Urinary bladder (tissue), 4 donors: Measurements from ENCODE around the gene LAYN. TPM values are rescaled to one million over a fixed set of nuclear protein-coding genes. Genes with fewer than 3 reads are reported as not detected.

Experiments used
- DNase-seq: peaks from one replicate; pipeline ENCODE4 v3.0.0-alpha.2; 2015; ENCODE audit errors: extremely low spot score
- H3K27ac ChIP-seq: one replicate; pipeline ENCODE4 v1.5.1; 2013; ENCODE audit warnings: low read depth, mild to moderate bottlenecking, moderate library complexity
- H3K36me3 ChIP-seq: one replicate; pipeline ENCODE4 v1.6.1; 2013; ENCODE audit warnings: mild to moderate bottlenecking, moderate library complexity; ENCODE audit not compliant: insufficient read depth
- H3K4me1 ChIP-seq: one replicate; pipeline ENCODE4 v1.6.1; 2013; ENCODE audit warnings: mild to moderate bottlenecking, moderate library complexity; ENCODE audit not compliant: insufficient read depth
- H3K4me3 ChIP-seq: one replicate; pipeline ENCODE4 v1.5.1; 2013; ENCODE audit warnings: low read depth, low read length
- WGBS: extraction: QIAGEN DNeasy Blood & Tissue Kit; methylation state at CpG from one replicate; pipeline ENCODE4 v1.1.7; 2013; 5-methylcytosine and 5-hydroxymethylcytosine counted together
- polyA plus RNA-seq: library from polyadenylated mRNA; stranded (reverse); fragments of 200-250 nt; gene quantifications from one replicate; pipeline ENCODE4 v1.2.3, GENCODE V29; 2013
- total RNA-seq: library from RNA; depleted of rRNA; stranded (reverse); fragments of >200 nt; gene quantifications from one replicate; pipeline ENCODE4 v1.2.3, GENCODE V29; 2014
- donor health status: healthy with polysubstance abuse.
- donor health status: healthy.

The LAYN gene
- total and polyA plus RNA-seq, 2 donors: 13.0 to 19.2 TPM

DNA sequence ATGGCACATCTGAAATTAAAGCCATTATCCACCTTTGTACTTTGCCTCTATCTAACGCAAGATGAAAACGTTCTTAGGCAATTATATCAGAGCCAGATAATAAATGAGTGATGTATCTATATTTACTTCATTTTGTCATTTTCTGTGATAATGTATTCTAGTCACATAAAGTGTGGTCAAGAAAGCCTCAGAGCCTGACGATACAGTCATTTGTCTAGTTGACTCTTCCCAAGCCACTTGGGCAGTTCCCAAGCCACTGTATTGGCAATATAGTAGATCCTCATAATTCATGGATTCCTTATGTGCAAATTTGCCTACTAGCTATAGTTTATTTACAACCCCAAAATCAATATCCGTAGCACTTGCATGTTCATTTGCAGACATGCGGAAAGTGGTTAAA lies 18.1 kb upstream of the LAYN start:
- Histone ChIP-seq H3K36me3 (no peaks in the 10 kb centered on the region), H3K27ac (no peak overlapping the region), H3K4me3 (no peak overlapping the region), H3K4me1 (no peaks in the 10 kb centered on the region)
- WGBS: 88% methylated on average over 5 of the region's 5 CpGs
- DNase-seq: no peak

DNA sequence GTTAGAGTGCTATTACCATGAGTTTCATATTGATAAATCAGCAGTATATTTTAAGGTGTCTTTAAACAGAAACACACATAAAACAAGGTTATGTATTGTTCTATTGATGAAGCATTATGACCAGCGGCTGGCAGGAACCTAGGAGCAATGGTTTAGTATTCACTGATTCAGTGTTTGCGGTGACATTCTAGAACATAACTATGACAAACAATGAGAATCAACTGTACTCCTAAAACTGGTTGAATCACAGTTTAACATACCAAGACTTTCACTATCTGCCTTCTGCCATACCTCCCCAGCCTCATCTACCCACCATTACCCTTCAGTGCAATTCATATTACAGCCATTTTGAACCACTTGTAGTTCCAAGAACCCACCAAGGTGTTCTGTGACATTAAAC lies 17.2 kb upstream of the LAYN start:
- DNase-seq: no peak
- no peak overlapping the region for H3K27ac ChIP-seq
- 98% methylated on average over 2 of the region's 2 CpGs for WGBS
- H3K36me3 ChIP-seq: no peaks in the 10 kb centered on the region
- H3K4me3 ChIP-seq: no peak overlapping the region
- no peaks in the 10 kb centered on the region for H3K4me1 ChIP-seq

DNA sequence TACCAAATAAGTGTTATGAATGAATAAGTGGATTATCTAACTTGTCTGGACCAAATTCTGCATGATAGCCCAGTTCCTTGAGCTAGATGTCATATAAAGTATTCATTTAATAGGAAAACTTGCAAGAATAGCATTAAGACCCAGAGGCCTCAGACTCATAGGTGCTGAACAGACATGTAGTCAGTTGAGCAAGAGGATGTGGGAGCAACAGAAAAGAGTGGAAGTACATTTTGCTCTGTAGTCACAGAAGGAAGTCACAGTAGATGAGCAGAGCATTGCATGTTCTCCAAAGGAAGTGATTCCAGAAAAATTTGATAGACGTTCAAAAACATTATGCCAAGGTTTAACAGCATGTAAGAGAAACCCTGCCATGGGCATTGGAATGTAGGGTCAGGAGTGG lies 16.5 kb upstream of the LAYN start:
- no peak for DNase-seq
- WGBS: 72% methylated on average over 1 of the region's 1 CpG
- Histone ChIP-seq H3K4me1 (no peaks in the 10 kb centered on the region), H3K36me3 (no peaks in the 10 kb centered on the region), H3K27ac (no peak overlapping the region), H3K4me3 (no peak overlapping the region)

DNA sequence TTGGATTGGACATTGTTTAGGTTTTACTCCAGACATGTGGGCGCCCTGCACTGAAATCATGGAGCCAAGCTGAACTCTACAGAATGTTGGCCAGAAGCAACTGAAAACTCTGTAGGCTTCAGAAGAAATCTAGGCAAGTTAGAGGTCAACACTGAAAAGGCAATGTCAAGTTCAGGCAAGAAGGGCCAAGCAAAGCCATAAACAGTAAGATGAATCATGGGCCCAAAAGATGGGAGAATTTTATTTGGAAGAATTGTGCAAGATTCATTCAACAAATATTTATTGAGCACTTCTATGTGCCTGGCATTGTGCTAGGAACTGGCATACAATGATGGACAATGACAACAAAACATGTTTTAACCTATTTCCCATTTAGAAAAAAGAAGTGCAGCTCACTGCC lies 15.1 kb upstream of the LAYN start:
- H3K4me1 ChIP-seq: no peaks in the 10 kb centered on the region
- no peak overlapping the region for H3K27ac ChIP-seq
- H3K4me3 ChIP-seq: no peak overlapping the region
- DNase-seq: no peak
- no peaks in the 10 kb centered on the region for H3K36me3 ChIP-seq
- WGBS: 89% methylated on average over 1 of the region's 1 CpG

DNA sequence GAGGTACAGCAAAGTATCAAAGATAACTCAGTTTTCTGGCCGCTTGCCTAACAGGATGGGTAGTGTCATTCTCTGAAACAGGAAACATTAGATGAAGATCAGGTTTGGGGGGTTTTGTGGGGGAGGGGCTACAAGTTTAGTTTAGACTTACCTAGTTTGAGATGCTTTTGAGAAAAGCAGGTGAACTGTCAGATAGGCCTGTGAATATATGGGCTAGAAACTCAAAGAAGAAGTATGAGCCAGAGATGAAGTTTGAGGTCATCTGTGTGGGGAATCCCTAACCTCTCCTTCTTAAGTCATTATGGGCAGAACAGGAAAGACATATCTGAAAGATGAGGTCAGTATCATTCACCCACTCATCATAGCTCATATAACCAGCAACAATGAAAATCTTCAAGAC lies 14.0 kb upstream of the LAYN start:
- no peaks in the 10 kb centered on the region for H3K36me3 ChIP-seq
- H3K4me1 ChIP-seq: no peaks in the 10 kb centered on the region
- no peak overlapping the region for H3K27ac ChIP-seq
- DNase-seq: no peak
- H3K4me3 ChIP-seq: no peak overlapping the region
- 89% methylated on average over 1 of the region's 1 CpG for WGBS

DNA sequence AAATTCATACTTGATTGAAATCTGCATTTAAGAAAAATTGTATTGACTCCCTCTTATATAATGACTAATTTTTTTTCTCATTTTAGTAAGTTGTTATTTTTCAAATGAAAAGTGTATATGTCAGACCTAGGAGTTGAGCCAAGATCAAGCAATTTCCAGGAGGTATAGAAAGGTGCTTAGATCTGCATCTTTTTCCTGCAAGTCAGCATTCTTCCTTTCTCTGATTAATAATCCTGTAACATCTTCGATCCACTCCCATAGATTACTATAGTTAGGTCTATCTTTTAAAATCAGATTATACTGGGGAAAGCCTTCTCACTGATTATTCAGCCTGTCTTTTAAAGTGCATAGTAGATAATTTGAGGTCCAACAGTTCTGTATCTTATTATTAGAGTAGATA lies 13.2 kb upstream of the LAYN start:
- no peak for DNase-seq
- H3K4me3 ChIP-seq: no peak overlapping the region
- H3K4me1 ChIP-seq: no peaks in the 10 kb centered on the region
- H3K27ac ChIP-seq: no peak overlapping the region
- no peaks in the 10 kb centered on the region for H3K36me3 ChIP-seq
- WGBS: 83% methylated on average over 1 of the region's 1 CpG

DNA sequence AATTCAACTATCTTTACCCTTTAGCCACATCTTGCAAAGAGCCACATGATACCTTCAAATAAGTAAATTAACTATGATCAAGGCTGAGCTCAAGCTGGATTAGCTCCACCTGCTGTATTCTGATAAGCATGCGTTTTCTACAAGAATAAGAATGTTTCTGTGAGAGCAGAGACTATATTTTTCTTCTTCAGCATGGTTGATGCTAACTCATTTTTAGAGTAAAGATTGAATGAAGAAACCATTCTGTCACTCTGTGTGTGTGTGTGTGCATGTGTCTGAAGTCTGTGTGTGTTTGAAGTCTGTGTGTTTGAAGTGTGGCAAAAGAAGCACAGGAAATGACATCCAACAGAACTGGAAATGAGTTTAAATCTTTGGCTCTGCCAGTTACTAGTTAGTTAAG lies 12.0 kb upstream of the LAYN start:
- Histone ChIP-seq H3K27ac (no peak overlapping the region), H3K4me1 (no peaks in the 10 kb centered on the region), H3K4me3 (no peak overlapping the region), H3K36me3 (no peaks in the 10 kb centered on the region)
- WGBS: 46% methylated on average over 1 of the region's 1 CpG
- no peak for DNase-seq

DNA sequence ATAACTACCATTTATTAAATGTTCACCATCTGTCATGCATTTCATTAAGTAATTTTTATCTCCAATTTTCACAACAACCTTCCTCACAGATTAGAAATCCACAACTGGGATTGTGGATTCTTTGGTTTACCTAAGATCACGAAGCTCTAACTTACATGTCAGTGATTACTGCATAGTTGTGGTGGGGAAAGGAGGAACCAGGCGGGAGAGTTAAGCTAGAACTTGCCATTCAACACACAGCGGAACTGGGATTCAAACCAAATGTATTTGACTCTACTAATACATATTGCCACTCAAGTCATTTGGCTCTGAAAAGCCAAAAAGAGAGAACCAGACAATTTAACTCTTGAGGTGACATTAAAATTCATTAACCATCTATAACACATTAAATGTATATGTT lies 10.4 kb upstream of the LAYN start:
- no peaks in the 10 kb centered on the region for H3K36me3 ChIP-seq
- no peak for DNase-seq
- H3K4me3 ChIP-seq: no peak overlapping the region
- 72% methylated on average over 3 of the region's 3 CpGs for WGBS
- no peaks in the 10 kb centered on the region for H3K4me1 ChIP-seq
- no peak overlapping the region for H3K27ac ChIP-seq

DNA sequence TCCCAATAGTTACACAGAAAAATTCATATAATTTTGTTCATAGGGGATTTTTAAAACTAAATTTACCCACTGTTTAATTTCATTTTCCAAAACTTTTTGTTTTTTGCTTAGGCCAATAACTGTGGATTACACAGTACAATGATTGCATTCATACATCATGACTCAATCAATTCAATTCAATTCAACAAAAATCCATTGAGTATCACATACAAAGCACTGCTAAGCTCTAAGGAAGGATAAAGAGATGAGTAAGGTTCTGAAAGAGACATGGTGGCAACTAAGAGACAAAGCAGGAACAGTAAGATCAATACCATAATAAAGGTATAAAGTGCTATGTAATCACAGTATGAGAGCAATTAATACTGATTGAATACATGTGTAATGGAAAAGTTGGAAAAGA lies 9.4 kb upstream of the LAYN start:
- Histone ChIP-seq H3K4me3 (no peak overlapping the region), H3K4me1 (no peaks in the 10 kb centered on the region), H3K36me3 (no peaks in the 10 kb centered on the region), H3K27ac (no peak overlapping the region)
- no peak for DNase-seq

DNA sequence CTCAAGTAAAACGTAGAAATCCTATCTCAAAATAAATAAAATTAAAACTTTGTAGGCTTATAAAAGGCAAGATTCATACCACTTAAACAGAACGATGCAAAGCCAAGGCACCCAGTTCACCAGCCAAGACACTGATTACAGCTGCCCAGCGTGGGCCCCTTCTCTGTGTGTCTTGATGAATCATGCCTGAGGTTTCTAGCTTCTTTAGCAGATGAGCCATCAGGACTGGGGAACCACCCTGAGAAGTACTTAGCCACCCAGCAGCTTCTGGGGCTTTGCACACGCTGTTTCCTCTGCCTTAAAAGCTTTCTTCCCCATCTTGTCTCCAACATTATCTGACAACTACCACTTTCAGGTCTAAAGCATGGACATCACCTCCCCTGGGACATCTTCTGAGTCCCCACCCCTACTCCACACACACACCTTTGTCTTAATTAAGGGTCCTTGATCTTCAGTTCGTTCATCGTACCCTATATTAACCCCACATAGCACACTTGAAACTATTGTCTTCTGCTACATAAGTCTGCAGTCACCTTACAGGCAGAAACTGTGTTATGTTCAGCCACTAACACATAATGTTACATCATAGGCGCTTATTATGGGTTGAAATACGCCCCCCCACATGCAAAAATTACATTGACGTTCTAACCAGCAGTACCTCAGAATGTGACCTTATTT lies 8.7 kb upstream of the LAYN start:
- no peaks in the 10 kb centered on the region for H3K36me3 ChIP-seq
- DNase-seq: no peak
- no peak overlapping the region for H3K27ac ChIP-seq
- H3K4me3 ChIP-seq: no peak overlapping the region
- 67% methylated on average over 9 of the region's 9 CpGs for WGBS
- no peaks in the 10 kb centered on the region for H3K4me1 ChIP-seq

DNA sequence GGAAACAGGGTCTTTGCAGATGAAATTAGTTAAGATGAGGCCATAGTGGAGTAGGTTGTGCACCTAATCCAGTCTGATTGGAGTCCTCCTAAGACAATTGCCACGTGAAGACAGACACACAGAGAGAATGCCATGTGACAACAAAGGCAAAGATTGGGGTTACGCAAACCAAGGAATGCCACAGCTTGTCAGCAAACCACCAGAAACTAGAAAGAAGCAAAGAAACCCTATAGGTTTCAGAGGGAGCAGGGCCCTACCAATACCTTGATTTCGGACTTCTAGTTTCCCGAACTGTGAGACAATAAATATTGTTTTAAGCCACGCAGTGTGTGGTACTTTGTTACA lies 8.2 kb upstream of the LAYN start:
- no peaks in the 10 kb centered on the region for H3K4me1 ChIP-seq
- H3K36me3 ChIP-seq: no peaks in the 10 kb centered on the region
- no peak overlapping the region for H3K4me3 ChIP-seq
- no peak for DNase-seq
- H3K27ac ChIP-seq: no peak overlapping the region
- 86% methylated on average over 5 of the region's 5 CpGs for WGBS

DNA sequence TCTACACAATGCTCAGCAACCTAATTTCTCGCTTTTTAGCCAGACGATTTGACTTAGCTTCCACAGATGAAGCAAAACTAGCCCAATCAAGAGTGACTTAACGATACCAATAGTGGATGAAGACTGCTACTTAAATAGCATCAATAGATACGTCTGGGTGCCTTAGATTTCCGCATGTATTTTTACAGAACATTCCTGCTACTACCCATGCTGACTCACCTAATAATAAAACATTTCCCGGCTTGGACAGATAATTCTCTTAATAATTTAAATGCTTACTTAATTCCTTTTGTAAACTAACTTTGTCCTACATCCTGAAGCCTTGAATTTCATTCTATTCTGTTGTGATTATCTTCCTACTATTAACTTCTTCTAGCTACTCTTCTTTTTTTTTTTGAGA lies 5.2 kb upstream of the LAYN start:
- H3K4me1 ChIP-seq: no peaks in the 10 kb centered on the region
- H3K36me3 ChIP-seq: no peaks in the 10 kb centered on the region
- no peak for DNase-seq
- no peak overlapping the region for H3K27ac ChIP-seq
- 65% methylated on average over 6 of the region's 6 CpGs for WGBS
- H3K4me3 ChIP-seq: no peak overlapping the region

DNA sequence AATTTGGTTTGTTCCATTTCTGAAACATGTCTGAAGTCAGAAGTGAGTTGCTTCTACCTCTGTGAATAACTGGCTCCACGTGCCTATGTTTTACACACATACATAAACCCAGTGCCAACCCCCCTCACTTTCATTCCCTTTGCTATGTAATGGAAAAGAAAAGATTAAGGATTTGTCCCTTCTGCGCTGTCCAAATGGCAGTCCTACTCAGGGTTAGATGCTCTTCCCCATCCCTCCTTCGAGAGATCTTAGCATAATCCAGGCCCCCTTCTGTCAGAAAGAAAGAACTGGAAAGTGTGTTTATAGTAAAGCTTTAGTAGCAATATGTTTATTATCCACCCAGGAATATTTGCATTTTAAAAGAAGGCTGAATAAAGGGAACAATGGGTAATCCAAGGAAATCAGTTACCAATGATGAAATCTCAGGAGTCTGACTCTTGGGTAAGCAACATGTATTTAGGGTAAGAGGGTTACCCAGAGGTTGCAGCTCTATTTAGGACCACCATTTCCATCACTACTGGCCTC lies 3.1 kb upstream of the LAYN start:
- no peaks in the 10 kb centered on the region for H3K36me3 ChIP-seq
- H3K4me3 ChIP-seq: no peak overlapping the region
- H3K4me1 ChIP-seq: no peaks in the 10 kb centered on the region
- WGBS: 74% methylated on average over 3 of the region's 3 CpGs
- no peak overlapping the region for H3K27ac ChIP-seq
- DNase-seq: no peak

DNA sequence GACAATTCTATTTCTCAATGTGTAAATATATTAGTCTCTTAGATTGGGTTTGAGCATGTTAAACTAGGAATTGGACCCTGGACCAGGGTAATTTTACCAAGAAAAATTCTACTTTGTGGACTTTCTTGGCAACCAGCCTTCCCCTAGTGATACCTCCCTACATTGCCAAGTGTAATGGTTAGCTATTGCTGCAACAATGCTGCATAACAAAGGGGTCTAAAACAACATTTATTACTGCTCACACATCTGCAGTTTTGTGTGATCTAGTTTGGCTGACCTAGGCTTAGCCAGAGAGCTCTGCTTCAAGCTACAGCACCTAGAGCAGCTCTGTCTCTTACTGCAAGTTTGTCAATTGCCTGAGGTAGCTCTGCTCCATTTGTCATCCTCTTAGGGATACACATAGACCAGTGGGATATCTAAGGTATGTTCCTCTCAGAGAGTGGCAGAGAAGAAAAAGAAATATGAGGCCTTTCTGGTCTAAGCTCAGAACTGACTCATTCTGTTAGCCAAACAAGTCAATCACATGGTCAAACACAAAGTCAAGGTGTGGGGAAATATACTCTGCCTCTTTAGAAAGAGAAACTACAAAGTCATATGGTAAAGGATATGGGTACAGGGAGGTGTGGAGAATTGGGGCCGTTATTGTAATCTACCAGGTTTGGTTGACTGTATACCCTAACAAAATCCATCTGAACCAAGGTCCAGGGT lies 2.0 kb upstream of the LAYN start:
- DNase-seq: no peak
- Histone ChIP-seq H3K4me3 (no peak overlapping the region), H3K27ac (no peak overlapping the region), H3K36me3 (no peaks in the 10 kb centered on the region), H3K4me1 (no peaks in the 10 kb centered on the region)
- WGBS: 92% methylated on average over 1 of the region's 1 CpG
